Muscle layer of duodenum (tissue), 2 donors: ENCODE data around the gene RERE.

Experiments
- H3K27ac ChIP-seq: one replicate; pipeline ENCODE4 v1.7.0; 2013; ENCODE audit warnings: mild to moderate bottlenecking, low read length
- H3K27me3 ChIP-seq: one replicate; pipeline ENCODE4 v1.7.0; 2013; ENCODE audit warnings: low read depth, mild to moderate bottlenecking, control low read depth, low read length
- H3K36me3 ChIP-seq, 2 donors: one replicate each; pipeline ENCODE4 v1.7.0; 2013; ENCODE audit warnings: low read length in 2 of 2, control low read depth in 1 of 2, mild to moderate bottlenecking in 1 of 2; ENCODE audit not compliant: insufficient read depth in 2 of 2, control insufficient read depth in 1 of 2
- H3K4me1 ChIP-seq, 2 donors: one replicate each; pipeline ENCODE4 v1.7.0; 2013; ENCODE audit warnings: low read length in 2 of 2, mild to moderate bottlenecking in 2 of 2, control low read depth in 1 of 2, moderate library complexity in 1 of 2; ENCODE audit not compliant: insufficient read depth in 2 of 2, control insufficient read depth in 1 of 2
- H3K4me3 ChIP-seq, 2 donors: one replicate each; pipeline ENCODE4 v1.7.0; 2013; ENCODE audit warnings: low read length in 2 of 2, low read depth in 1 of 2, mild to moderate bottlenecking in 1 of 2
- H3K9me3 ChIP-seq, 2 donors: one replicate each; pipeline ENCODE4 v1.7.0; 2013; ENCODE audit warnings: low read length in 2 of 2, control low read depth in 1 of 2, mild to moderate bottlenecking in 1 of 2; ENCODE audit not compliant: control insufficient read depth in 1 of 2
- donor health status: healthy.

RERE gene

DNA sequence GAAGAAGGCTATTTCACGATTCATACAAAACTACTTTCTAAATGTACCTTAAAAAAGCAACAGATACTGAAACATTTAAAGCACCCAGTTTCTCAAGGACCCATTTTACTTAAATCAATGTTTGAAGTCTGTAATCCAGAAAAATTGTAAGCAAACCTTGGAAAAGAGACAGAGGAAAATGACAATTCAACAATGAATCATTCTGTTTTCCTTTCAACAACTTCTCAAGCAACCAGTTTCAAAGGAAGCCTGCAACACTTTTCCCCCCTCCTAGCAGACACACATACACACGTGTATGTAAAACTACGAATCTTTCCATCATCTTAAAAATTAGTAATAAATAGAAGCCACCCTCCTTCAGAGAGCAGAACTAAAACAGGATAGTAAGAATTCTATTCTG lies 1.2 kb downstream of the RERE start:
- Histone ChIP-seq H3K27ac (peak overlapping the region; percentile 97), H3K36me3 (no peaks in the 10 kb centered on the region), H3K27me3 (no peaks in the 10 kb centered on the region), H3K9me3 (no peaks in the 10 kb centered on the region), H3K4me1 (peaks cover 14 to 42% of the 10 kb centered on the region in 2 donors), H3K4me3 (peak overlapping the region; percentile 87 to 88)

DNA sequence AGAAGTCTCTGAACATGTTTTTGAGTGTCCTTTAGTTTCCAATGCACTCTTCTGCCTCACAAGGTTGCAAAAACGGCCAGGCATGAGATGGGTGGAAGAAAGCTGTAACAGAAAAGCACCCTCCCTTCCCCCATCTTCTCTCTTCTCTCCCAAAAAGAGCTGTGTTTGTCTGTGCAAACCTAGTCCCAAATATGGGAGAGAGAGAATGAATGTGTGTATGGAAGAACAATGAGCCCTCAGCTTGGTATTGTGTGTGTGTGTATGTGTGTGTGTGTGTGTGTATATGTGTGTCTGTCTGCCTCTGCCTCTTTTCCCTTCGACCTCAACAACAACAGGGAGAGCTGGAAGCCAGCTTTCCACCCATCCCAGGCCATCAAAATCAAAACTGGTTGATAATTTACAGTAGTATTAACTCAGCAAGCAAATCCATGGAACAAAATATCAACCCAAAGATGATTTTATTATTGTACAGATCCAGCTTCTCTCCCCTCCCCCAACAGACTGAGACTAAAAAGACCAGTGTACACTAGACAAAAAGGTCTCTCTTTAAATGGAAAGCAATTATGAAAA lies 1.8 kb downstream of the RERE start:
- no peaks in the 10 kb centered on the region for H3K27me3 ChIP-seq
- peaks cover 14 to 45% of the 10 kb centered on the region in 2 donors for H3K4me1 ChIP-seq
- no peaks in the 10 kb centered on the region for H3K9me3 ChIP-seq
- H3K27ac ChIP-seq, result peak overlapping the region; percentile 97
- H3K36me3 ChIP-seq, result no peaks in the 10 kb centered on the region
- H3K4me3 ChIP-seq, result peak overlapping the region; percentile 87 to 88

DNA sequence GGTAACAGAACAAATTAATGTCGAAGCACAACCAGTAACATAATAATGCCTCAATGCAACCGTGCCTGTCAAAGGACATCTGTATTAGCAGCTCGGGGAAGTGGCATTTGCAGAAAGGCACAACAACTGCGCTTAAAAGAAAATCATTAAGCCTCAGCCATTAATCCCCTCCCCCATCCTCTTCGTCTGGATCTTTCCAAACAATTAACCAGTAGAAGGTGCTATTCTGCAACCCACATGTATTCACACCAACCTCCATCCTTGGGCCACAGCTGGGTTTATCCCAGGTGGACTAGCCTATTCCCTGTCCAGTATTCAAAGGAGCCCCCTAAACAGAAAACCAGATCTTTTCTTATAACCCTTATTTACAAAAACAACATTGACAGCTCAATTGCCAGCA lies 2.6 kb downstream of the RERE start:
- Histone ChIP-seq H3K9me3 (no peaks in the 10 kb centered on the region), H3K36me3 (no peaks in the 10 kb centered on the region), H3K27ac (peak overlapping the region; percentile 97), H3K4me3 (peak overlapping the region in 1 of 2 donors; percentile 2), H3K4me1 (peaks cover 14 to 45% of the 10 kb centered on the region in 2 donors), H3K27me3 (no peaks in the 10 kb centered on the region)

DNA sequence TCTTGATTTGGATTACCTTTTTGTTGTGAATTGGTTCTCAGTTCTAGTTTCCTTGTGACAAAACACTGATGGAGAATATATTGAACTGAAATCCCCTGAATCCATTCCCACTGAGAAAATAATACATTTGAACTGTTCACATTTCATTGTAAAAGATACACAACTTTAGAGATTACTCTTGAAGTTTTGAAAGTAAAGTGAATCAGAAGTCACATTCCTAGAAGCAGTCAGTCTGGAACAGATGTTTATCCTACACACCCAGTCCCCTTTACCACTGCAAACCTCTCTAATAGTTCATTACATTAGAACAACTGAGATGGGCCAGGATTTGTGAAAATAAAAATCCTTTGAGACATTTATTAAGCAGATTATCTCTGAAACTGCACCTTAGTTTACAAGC lies 3.4 kb downstream of the RERE start:
- Histone ChIP-seq H3K27ac (peak overlapping the region; percentile 97), H3K4me1 (peaks cover 14 to 45% of the 10 kb centered on the region in 2 donors)

DNA sequence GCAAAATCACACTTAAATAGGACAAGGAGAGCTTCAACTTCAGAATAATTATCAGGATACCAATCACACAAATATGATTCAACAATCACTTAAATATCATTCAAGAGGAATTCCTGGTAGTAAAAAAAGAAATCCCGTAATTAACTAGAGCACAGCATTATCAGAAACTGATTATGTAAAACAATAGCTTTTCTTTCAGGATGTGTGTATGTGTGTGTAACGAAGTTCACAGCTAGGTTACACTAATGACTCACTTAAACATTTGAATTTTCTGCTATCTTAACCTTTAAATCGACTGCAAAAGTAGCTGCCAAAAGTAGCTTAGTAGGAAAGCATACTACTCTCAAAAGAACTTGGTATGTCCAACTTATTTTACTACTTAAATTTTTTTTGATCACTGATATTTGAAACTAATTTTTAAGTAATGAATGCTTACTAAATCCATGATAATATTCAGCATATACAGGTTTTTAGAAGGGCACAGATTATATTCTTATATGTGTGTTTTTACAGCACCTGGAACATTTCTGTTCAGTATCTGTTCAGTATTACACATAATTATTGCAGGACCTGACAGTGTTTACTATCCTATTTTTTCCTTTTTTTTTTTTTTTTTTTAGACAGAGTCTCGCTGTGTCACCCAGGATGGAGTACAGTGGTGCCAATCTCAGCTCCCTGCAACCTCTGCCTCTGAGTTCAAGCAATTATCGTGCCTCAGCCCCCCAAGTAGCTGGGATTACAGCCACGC lies 4.2 kb downstream of the RERE start:
- no peak overlapping the region for H3K4me3 ChIP-seq
- H3K27me3 ChIP-seq, result no peaks in the 10 kb centered on the region
- no peaks in the 10 kb centered on the region for H3K36me3 ChIP-seq
- peaks cover 11 to 45% of the 10 kb centered on the region in 2 donors for H3K4me1 ChIP-seq
- H3K27ac ChIP-seq, result peak overlapping the region; percentile 35
- H3K9me3 ChIP-seq, result no peaks in the 10 kb centered on the region

More for the DNA sequence above, 3.4 kb downstream of the RERE start:
- no peak overlapping the region for H3K4me3 ChIP-seq
- no peaks in the 10 kb centered on the region for H3K9me3 ChIP-seq
- no peaks in the 10 kb centered on the region for H3K36me3 ChIP-seq
- no peaks in the 10 kb centered on the region for H3K27me3 ChIP-seq

DNA sequence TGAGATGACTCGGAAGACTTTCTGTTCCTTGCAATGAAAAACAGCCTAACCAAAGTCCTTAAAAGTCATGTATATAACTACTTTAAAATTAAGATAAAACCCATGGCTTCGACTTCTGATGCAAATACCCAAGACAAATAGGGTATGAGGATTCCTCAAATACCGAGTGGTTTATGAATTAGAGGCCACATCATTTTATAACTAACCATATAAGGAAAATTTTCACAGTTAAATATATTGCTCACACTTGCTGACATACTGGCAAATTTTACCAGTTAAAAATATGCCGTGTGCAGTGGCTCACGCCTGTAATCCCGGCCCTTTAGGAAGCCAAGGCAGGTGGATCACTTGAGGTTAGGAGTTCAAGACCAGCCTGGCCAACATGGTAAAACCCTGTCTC lies 5.4 kb downstream of the RERE start:
- no peaks in the 10 kb centered on the region for H3K27me3 ChIP-seq
- H3K36me3 ChIP-seq, result no peaks in the 10 kb centered on the region
- H3K9me3 ChIP-seq, result no peaks in the 10 kb centered on the region
- no peak overlapping the region for H3K27ac ChIP-seq
- H3K4me3 ChIP-seq, result no peak overlapping the region
- peaks cover 11 to 51% of the 10 kb centered on the region in 2 donors for H3K4me1 ChIP-seq

DNA sequence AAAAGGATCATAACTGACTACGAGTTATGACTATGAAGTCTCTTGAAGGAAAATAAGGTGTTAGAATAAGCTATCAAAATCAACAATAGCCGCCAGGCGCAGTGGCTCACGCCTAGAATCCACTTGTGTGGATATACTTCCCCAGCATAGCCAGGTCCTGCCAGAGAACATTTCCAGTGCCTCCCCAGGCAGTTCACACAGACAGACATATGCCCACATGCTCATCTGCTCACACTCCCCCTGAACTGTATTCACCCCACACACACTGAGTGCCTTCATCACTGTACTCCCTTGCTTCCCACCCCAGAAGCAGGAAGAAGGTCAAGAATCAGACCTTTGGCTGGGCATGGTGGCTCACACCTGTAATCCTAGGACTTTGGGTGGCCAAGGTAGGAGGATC lies 6.5 kb downstream of the RERE start:
- no peak overlapping the region for H3K4me3 ChIP-seq
- H3K27me3 ChIP-seq, result no peaks in the 10 kb centered on the region
- H3K4me1 ChIP-seq, result peaks cover 11 to 58% of the 10 kb centered on the region in 2 donors
- no peaks in the 10 kb centered on the region for H3K36me3 ChIP-seq
- no peak overlapping the region for H3K27ac ChIP-seq
- no peaks in the 10 kb centered on the region for H3K9me3 ChIP-seq

DNA sequence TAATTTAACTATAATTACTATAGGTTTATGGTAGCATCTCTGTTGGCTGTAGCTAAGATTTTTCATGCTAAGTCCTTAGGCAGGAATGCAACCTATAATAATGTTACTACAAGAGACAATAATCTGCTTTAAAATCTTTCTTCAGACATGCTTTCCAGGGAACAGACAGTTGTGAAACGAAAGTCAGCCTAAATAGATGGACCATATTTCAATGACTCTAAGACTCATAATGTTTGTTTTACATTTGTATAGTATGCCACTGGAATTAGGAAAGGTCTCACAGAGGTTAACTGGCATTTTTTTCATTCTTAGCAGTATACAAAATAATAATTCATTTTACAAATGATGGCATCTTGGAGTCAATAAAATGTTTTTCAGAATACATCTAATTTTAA lies 8.1 kb downstream of the RERE start:
- Histone ChIP-seq H3K4me1 (peaks cover 4 to 45% of the 10 kb centered on the region in 2 donors), H3K4me3 (no peak overlapping the region), H3K36me3 (no peaks in the 10 kb centered on the region), H3K9me3 (no peaks in the 10 kb centered on the region), H3K27ac (no peak overlapping the region), H3K27me3 (no peaks in the 10 kb centered on the region)

DNA sequence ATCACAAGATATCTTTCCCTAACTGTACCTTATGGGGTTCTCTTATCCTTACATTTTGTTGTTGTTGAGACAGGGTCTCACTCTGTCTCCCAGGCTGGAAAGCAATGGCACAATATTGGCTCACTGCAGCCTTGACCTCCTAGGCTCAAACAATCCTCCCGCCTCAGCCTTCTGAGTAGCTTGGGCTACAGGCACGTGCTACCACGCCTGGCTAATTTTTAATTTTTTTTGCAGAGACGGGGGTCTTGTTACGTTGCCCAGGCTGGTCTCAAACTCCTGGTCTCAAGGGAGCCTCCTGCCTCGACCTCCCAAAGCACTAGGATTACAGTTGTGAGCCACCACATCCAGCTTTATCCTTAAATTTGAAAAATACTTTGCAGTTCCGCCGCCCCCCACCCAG lies 10.4 kb downstream of the RERE start:
- Histone ChIP-seq H3K27ac (no peak overlapping the region), H3K4me3 (no peak overlapping the region), H3K27me3 (no peaks in the 10 kb centered on the region), H3K9me3 (no peaks in the 10 kb centered on the region), H3K36me3 (no peaks in the 10 kb centered on the region), H3K4me1 (peaks cover 0 to 24% of the 10 kb centered on the region in 2 donors)

DNA sequence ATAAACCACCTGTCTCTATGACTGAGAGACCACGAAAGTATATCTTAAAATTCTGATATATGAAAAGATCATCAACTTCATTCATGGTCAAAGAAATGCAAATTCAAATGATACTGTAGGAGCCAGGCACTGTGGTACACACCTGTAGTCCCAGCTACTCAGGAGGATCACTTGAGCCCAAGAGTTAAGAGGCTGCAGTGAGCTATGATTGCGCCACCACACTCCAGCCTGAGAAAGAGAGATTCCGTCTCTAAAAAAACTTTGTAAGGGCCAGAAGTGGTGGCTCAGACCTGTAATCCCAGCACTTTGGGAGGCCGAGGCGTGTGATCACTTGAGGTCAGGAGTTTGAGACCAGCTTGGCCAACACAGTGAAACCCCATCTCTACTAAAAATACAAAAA lies 17.0 kb downstream of the RERE start:
- H3K9me3 ChIP-seq, result no peaks in the 10 kb centered on the region
- no peak overlapping the region for H3K4me3 ChIP-seq
- no peaks in the 10 kb centered on the region for H3K27me3 ChIP-seq
- H3K36me3 ChIP-seq, result no peaks in the 10 kb centered on the region
- no peak overlapping the region for H3K27ac ChIP-seq
- no peaks in the 10 kb centered on the region for H3K4me1 ChIP-seq

DNA sequence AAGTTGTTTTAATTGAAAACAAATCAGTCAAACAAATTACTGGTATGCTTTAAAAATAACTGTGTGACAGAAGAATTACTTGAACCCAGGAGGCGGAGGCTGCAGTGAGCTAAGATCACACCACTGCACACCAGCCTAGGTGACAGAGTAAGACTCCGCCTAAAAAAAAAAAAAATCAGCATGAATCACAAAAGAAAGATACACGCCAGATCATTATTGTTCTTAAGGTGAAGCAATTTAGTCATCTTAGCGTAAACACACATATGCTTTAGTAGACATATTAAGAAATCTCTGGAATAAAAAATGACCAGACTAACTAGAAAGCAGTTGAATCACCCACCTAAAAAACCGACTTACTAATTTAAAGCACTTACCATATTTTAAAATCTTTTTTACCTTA lies 20.2 kb downstream of the RERE start:
- no peak overlapping the region for H3K4me3 ChIP-seq
- no peaks in the 10 kb centered on the region for H3K4me1 ChIP-seq
- no peaks in the 10 kb centered on the region for H3K36me3 ChIP-seq
- no peaks in the 10 kb centered on the region for H3K27me3 ChIP-seq
- no peak overlapping the region for H3K27ac ChIP-seq
- no peaks in the 10 kb centered on the region for H3K9me3 ChIP-seq

DNA sequence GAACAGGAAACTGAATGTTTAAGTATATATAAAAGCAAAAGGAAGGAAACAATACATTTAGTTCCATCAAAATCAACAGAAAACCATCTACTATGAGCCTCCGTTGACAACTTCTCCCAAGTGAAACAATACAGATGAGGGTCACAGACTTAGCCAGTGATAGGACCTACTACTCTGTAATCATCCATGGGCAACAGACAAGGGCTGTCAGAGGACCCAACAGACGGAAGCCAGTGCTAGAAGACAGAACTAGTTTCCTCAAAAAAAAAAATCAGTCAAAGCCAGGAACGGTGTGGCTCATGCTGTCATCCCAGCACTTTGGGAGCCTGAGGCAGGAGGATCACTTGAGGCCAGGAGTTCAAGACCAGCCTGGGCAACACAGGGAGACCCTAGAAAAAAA lies 20.6 kb downstream of the RERE start:
- no peak overlapping the region for H3K27ac ChIP-seq

More for the DNA sequence above, 20.6 kb downstream of the RERE start:
- Histone ChIP-seq H3K9me3 (no peaks in the 10 kb centered on the region), H3K36me3 (no peaks in the 10 kb centered on the region), H3K27me3 (no peaks in the 10 kb centered on the region), H3K4me1 (no peaks in the 10 kb centered on the region), H3K4me3 (no peak overlapping the region)
